Amniotic epithelial cell (primary cell): ENCODE results near the gene F5.
"Not testable (repeated sequence)": the region's sequence is repeated elsewhere in the genome, so short reads cannot be mapped to it uniquely, and the experiment has no call there.

Source experiments
- DNase-seq: peaks from one replicate; pipeline ENCODE4 v3.0.0-alpha.2; 2010; ENCODE audit warnings: low read depth

Gene F5

GRCh38 chr1:169508432-169509338, 77.6 kb downstream of the F5 start:
- peak; percentile 49 for DNase-seq

DNA sequence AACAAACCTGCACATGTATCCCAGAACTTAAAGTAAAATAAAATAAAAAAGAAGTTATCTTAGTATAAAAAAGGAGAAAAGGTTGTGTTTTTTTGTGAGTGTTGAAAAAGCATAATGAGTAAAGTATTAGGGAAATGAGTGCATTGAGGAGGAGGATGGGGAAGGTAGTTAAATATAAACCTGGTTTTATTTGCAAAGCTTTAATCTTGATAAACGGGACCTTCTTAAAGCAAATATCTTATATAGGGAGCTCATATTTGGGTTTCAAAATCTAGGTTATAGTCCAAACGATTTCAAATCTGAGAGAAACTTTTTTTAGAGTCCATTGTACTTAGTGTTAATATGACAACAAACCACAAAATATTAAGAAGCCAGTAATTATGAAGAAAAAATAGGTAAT, 78.9 kb downstream of the F5 start:
- DNase-seq: no peak

GRCh38 chr1:169503601-169504000, 82.7 kb downstream of the F5 start:
- DNase-seq: not testable (repeated sequence)

DNA sequence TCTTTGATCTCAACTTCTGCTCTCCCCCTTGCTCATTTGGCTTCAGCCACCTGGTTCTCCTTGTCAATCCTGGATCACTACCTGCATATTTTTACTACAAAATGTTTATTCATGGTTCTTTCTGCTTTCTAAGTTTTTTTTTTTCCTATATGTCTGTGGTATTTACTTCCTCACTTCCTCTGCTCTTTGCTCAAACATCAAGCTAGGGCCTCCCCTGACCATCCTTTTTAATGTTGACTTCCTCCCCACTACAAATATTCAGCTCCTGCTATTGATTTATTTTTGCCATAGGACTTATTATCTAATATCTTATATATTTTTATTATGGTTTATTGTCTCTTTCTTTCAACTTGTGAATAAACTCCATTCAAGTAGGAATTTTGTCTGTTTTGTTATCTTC, 86.5 kb downstream of the F5 start:
- no peak for DNase-seq

GRCh38 chr1:169497317-169497716, 89.0 kb downstream of the F5 start:
- DNase-seq: no peak

- DNase-seq: no peak
Observed at GRCh38 chr1:169495916-169496315, 90.4 kb downstream of the F5 start.

- DNase-seq: no peak
Observed at GRCh38 chr1:169495046-169495775, 91.1 kb downstream of the F5 start.

GRCh38 chr1:169494343-169494742, 91.9 kb downstream of the F5 start:
- no peak for DNase-seq

DNA sequence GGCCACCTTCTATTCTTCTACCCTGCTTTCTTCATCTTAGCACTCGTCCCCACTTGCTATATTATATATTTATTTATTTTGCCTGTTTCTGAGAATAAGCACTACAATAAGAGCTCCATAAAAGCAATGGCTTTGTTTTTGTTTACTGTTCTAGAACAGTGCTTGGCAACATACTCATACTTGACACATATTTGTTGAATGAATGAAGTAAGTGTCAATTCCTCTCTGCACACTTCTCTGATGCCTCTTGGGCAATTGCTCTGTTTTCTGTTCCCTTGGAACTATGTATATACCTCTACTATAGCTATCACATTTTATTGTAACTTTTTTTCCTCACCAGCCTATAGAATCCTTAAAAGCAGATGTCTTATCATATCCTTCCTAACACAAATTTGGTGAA, 93.0 kb downstream of the F5 start:
- DNase-seq: no peak

- DNase-seq: peak; percentile 35
Observed at GRCh38 chr1:169491845-169492281, 94.4 kb downstream of the F5 start.

GRCh38 chr1:169488157-169488556, 98.1 kb downstream of the F5 start:
- no peak for DNase-seq

GRCh38 chr1:169487561-169487960, 98.7 kb downstream of the F5 start:
- DNase-seq: no peak

DNA sequence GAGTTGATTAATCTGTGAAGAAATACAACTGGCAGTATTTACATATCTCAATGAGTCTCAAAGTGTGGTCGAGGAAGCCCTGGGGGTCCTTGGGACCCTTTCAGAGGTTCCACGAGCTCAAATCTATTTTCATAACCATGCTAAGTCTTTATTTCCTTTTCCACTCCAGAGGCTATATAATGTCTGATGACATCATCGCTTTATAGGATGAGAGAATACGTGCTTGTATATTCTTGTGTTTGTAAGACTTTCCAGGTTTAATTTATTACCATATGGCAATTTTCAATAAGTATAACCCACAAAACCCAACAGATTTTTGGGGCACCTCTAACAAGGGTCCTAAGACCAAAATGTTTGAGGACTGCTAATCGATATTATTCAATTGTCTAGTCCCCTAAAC, 99.1 kb downstream of the F5 start:
- no peak for DNase-seq

DNA sequence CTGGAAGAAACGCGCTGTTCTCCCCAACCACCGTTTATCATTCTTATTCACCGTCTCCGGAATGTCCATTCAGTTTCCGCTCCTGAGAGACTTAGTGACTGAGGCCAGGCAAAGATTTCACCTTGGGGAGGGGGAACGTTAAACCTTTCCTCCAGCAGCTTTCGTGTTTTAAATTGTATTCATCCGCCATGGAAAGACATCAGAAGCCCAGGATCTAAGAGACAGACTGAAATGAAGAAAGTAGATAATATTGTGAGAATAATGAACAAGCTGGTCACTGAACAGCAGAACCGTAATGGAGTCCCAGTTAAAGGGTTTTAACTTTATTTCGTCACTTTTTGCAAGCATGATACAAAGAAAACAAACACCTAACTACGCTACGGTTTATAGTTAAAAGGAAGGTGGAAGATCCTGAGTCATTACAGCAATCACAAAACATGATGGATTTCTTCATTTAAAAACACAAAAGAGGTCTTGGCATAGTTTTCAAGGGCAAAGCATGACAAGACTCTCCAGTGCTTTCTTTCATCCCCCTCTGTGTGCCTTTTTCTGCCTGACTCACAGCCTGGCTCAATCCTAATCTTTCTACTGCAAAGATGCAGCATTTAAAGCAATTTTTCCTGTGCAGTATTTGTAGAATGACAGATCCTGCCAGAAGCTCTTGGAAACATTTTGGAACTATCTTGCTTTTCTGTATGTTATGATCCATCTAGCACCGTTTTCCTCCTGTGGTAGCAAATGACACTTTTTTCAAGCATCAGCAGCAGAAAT, 99.8 kb downstream of the F5 start:
- DNase-seq: peak; percentile 80

DNA sequence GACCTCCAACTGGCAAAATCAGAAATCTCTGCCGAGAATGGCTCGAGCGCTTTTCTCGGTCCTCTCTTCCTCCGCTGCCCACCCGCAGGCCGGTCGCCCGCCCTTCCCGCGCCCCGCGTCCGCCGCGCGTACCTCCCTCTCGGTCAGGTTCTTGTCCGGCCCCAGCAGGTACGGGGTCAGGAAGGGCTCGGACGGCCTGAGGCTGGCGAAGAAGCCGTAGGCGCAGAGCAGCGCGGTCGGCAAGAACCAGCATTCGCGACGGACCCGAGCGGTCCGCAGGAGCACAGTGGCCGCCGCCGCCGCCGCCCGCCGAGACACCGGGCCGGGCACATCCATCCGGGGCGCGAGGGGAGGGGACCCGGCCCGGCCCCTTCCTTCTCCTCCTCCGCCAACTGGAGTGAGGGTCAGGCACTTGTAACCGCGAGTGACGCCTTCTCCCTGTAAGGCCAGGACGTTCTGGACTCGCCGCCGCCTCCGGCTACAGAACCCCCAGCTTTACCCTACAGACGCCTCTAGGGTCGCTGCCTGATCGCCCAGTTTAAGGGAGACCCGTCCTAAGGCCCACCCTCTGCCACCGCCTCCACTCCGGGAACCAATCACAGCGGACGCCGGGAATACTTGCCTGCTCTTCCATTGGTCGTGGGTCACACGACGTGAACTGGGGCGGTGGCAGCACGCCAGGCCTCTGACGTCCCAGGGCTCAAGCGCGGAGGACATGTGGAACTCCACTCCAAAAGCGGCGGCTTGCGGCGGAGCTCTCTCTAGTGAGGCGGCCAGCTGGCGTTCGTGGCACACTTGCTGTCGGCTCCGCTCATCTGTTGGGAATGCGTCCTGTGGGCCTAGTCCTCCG, 100.6 kb downstream of the F5 start, which contains the start of gene SLC19A2:
SLC19A2 (minus strand) TSS at position 514 of the 850 bp plus-strand sequence; CDS start at position 336, 178 bp downstream.
- peak; percentile 99 for DNase-seq

GRCh38 chr1:169484683-169485430, 101.4 kb downstream of the F5 start:
- peak; percentile 66 for DNase-seq

GRCh38 chr1:169484101-169484500, 102.2 kb downstream of the F5 start:
- DNase-seq: no peak

DNA sequence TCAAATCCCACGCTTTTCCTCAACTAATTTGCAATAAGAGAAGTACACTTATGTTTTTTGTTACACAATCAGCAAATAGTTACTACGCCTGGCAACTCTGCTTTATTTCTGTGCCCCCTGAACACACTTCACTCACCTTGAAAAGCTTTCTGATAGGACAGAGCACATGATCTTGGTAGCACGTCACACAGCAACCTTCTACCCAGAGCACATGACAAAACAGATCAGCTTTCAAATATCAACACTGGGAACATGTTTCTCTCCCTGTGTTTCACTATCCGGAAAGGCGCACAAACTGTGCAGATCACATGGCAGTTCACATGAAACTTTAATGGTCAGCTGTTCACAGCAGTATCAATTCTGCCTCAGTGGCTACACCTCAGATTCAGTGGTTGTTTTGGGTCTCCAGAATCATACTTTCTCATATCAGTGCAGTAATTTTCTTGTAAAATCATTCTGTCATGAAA, 102.7 kb downstream of the F5 start:
- peak; percentile 67 for DNase-seq

DNA sequence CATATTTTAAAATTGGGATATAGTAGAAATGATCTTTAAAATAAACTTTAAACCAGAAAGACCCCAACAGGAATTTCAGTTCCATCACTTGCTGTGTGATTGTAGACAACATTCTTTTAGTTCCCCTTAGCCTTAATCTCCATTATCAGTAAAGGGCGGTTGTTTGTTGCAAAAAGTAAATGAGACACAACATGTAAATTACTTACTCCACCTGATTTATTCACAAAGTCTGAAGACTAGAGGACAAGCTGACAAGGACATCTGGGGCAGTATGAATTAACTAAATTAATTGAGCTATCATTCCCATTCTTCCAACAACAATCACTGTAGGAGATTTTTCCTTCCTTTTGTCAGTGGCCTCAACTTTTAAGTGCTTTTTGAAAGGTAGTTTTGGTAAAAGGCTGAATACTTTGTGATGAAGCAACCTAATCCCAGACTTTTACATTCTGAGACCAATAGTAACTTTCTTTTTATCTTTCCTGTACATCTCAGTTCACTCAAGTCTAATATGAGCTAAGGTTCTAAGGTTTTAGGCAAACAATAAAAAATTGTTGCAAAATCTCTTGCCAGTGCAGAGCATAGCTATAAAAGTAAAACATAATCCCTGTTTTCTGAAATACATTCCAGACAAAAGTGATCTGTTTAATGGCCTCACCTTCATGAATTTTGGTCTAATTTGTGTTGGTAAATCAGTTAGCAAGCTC, 106.8 kb downstream of the F5 start:
- DNase-seq: peak; percentile 41
